IPS DF 6.9 (cell line): ENCODE data around the gene FPR1.
"Not testable (repeated sequence)": the region's sequence is repeated elsewhere in the genome, so short reads cannot be mapped to it uniquely, and the experiment has no call there.

Experiments
- DNase-seq: peaks from one replicate; pipeline ENCODE4 v3.0.0-alpha.2; 2013; ENCODE audit warnings: low read depth, low spot score
- H3K27ac ChIP-seq: one replicate; pipeline ENCODE4 v1.5.1; 2013; ENCODE audit warnings: low read length, control low read depth
- H3K27me3 ChIP-seq: 2 replicates; pipeline ENCODE4 v1.6.1; 2013; ENCODE audit warnings: mild to moderate bottlenecking, low read length; ENCODE audit not compliant: control insufficient read depth, insufficient read depth
- H3K36me3 ChIP-seq: 2 replicates; pipeline ENCODE4 v1.6.1; 2013; ENCODE audit warnings: low read length; ENCODE audit not compliant: control insufficient read depth, insufficient read depth
- H3K4me1 ChIP-seq: 2 replicates; pipeline ENCODE4 v1.6.1; 2013; ENCODE audit warnings: low read length; ENCODE audit not compliant: control insufficient read depth, insufficient read depth
- H3K4me3 ChIP-seq: 2 replicates; pipeline ENCODE4 v1.5.1; 2013; ENCODE audit warnings: mild to moderate bottlenecking, low read length
- H3K9me3 ChIP-seq: 2 replicates; pipeline ENCODE4 v1.6.1; 2013; ENCODE audit warnings: low read length, inconsistent platforms; ENCODE audit not compliant: control insufficient read depth, insufficient read depth
- WGBS: extraction: QIAGEN DNeasy Blood & Tissue Kit; methylation state at CpG from one replicate; pipeline ENCODE4 v1.1.7; 2013; ENCODE audit warnings: mixed read lengths, missing lambda C conversion rate; ENCODE audit not compliant: insufficient read length, insufficient coverage; 5-methylcytosine and 5-hydroxymethylcytosine counted together

The FPR1 gene

GRCh38 chr19:51754109-51754508, 2.4 kb upstream of the FPR1 start:
- Histone ChIP-seq H3K4me1 (no peaks in the 10 kb centered on the region), H3K9me3 (no peaks in the 10 kb centered on the region), H3K36me3 (no peaks in the 10 kb centered on the region), H3K27me3 (no peaks in the 10 kb centered on the region), H3K27ac (no peak overlapping the region), H3K4me3 (no peak overlapping the region)
- WGBS: no CpG with 5 or more reads among the region's 6 CpGs
- no peak for DNase-seq

GRCh38 chr19:51750400-51751094, 1.1 kb downstream of the FPR1 start:
- DNase-seq: no peak
- H3K4me3 ChIP-seq: no peak overlapping the region
- no peak overlapping the region for H3K27ac ChIP-seq
- H3K27me3 ChIP-seq: no peaks in the 10 kb centered on the region
- WGBS: no CpG with 5 or more reads among the region's 7 CpGs
- no peaks in the 10 kb centered on the region for H3K4me1 ChIP-seq
- no peaks in the 10 kb centered on the region for H3K9me3 ChIP-seq
- no peaks in the 10 kb centered on the region for H3K36me3 ChIP-seq

DNA sequence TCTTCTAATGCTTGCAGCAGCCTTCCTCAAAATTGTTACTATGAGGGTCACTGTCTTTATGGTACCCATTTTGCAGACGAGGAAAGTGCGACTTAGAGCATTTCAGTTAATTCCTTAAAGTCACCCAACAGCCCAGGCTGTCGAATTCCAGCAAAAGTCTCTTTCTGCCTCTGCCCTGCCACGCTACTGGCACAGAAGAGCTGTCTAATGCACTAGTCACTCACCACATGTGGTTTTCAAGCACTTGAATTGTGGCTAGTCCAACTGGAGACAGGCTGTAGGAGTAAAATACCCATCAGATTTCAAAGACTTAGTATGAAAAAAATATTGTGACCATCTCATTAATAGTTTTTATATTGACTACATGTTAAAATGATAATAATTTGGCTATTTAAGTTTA, 1.7 kb downstream of the FPR1 start:
- no peak for DNase-seq
- Histone ChIP-seq H3K27ac (no peak overlapping the region), H3K4me3 (no peak overlapping the region), H3K36me3 (no peaks in the 10 kb centered on the region), H3K27me3 (no peaks in the 10 kb centered on the region), H3K9me3 (no peaks in the 10 kb centered on the region), H3K4me1 (no peaks in the 10 kb centered on the region)
- no CpG with 5 or more reads among the region's 4 CpGs for WGBS

DNA sequence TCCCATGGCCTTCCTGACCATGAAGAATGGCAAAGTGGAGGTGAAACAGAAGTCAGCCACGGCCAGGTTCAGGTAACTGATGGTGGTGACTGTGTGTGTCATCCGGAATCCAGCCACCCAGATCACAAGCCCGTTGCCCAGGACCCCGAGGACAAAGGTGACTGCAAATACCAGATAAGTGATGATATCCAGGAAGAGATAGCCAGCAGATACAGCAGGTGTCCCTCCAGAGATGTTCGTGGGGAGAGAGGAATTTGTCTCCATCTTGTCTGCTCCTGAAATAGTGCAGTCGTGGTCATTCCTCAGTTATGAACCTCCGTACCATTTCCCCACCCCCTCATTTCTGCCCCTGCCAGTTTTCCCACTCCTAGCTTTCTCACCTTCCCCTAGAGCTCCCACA, 4.9 kb downstream of the FPR1 start:
- no CpG with 5 or more reads among the region's 7 CpGs for WGBS
- Histone ChIP-seq H3K4me3 (no peak overlapping the region), H3K9me3 (no peaks in the 10 kb centered on the region), H3K27ac (no peak overlapping the region), H3K27me3 (no peaks in the 10 kb centered on the region), H3K4me1 (no peaks in the 10 kb centered on the region), H3K36me3 (no peaks in the 10 kb centered on the region)
- no peak for DNase-seq

- H3K36me3 ChIP-seq: no peaks in the 10 kb centered on the region
- H3K9me3 ChIP-seq: no peaks in the 10 kb centered on the region
- no peaks in the 10 kb centered on the region for H3K4me1 ChIP-seq
- H3K27me3 ChIP-seq: no peaks in the 10 kb centered on the region
- no peak for DNase-seq
- no peak overlapping the region for H3K4me3 ChIP-seq
- WGBS: no CpG with 5 or more reads among the region's 3 CpGs
- no peak overlapping the region for H3K27ac ChIP-seq
Measured at GRCh38 chr19:51743405-51743804, 8.3 kb downstream of the FPR1 start.

GRCh38 chr19:51742789-51743188, 8.9 kb downstream of the FPR1 start:
- Histone ChIP-seq H3K9me3 (no peaks in the 10 kb centered on the region), H3K27ac (no peak overlapping the region), H3K4me3 (no peak overlapping the region), H3K36me3 (no peaks in the 10 kb centered on the region), H3K27me3 (no peaks in the 10 kb centered on the region), H3K4me1 (no peaks in the 10 kb centered on the region)
- no CpG with 5 or more reads among the region's 6 CpGs for WGBS
- no peak for DNase-seq

DNA sequence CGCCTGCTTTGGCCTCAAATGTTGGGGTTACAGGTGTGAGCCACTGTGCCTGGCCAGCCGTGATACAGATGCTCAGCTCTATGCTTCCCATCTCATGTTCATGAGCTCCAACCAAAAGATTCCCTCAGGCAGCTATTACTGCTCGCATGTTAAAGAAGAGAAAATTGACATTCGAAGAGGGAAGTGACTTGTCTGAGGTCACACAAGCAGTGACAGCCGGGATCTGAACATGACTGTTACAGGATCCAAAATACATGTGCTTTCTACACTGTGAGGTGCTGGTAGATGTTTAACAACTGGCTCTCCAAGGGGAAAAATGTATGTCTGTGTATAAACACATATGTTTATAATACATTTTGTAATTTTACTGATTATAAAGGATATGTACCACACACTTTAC, 11.3 kb downstream of the FPR1 start:
- no peak overlapping the region for H3K4me3 ChIP-seq
- no peak overlapping the region for H3K27ac ChIP-seq
- H3K9me3 ChIP-seq: no peaks in the 10 kb centered on the region
- H3K36me3 ChIP-seq: no peaks in the 10 kb centered on the region
- no peaks in the 10 kb centered on the region for H3K4me1 ChIP-seq
- no peaks in the 10 kb centered on the region; the same call in 1 of the 2 replicates for H3K27me3 ChIP-seq
- no CpG with 5 or more reads among the region's 5 CpGs for WGBS
- no peak for DNase-seq

DNA sequence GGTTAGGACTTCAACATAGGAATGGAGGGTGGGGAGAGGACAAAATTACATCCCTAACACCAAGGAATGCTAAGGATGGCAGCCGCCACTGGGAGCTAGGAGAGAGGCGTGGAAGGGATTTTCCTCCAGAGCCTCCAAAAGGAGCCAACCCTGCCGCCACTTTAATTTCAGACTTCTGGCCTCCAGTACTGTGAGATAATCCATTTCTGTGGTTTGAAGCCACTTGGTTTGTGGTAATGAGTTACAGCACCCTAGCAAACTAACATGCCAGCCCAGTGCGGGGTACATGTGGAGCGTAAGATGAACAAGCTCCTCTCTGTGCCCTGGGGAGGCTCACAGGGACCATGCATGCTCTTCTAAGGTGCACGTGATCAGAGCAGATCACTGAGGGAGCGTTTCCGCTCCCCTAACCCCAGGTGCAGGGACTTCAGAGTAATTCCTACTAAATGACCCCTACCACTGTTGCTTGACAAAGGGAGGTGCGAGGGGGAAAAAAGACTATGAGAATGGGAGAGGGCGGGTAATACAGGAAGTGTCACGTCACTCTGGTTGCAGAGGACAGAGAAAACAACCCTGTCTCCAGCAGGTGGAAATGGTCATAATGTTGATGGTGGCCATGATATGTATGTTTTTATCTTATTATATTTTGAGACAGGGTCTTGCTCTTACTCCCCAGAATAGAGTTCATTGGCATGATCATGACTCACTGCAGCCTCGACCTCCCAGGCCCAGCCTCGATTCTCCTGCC, 12.0 kb downstream of the FPR1 start:
- Histone ChIP-seq H3K4me3 (no peak overlapping the region), H3K9me3 (no peaks in the 10 kb centered on the region), H3K36me3 (no peaks in the 10 kb centered on the region), H3K4me1 (no peaks in the 10 kb centered on the region), H3K27ac (no peak overlapping the region), H3K27me3 (no peaks in the 10 kb centered on the region; the same call in 1 of the 2 replicates)
- no CpG with 5 or more reads among the region's 13 CpGs for WGBS
- DNase-seq: no peak

DNA sequence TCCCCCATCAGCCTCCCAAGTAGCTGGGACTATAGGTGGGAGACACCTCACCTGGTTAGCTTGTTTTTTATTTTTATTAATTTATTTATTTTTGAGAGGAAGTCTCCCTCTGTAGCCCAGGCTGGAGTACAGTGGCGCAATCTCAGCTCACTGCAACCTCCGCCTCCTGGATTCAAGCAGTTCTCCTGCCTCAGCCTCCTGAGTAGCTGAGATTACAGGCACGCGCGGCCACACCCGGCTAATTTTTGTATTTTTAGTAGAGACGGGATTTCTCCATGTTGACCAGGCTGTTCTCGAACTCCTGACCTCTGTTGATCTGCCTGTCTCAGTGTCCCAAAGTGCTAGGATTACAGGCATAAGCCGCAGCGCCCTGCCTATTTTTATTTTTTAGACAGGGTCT, 13.2 kb downstream of the FPR1 start:
- not testable (repeated sequence) for DNase-seq, H3K4me3 ChIP-seq, H3K27me3 ChIP-seq, H3K36me3 ChIP-seq, H3K4me1 ChIP-seq, H3K9me3 ChIP-seq, H3K27ac ChIP-seq
- no CpG with 5 or more reads among the region's 10 CpGs for WGBS

- WGBS: no CpG with 5 or more reads among the region's 2 CpGs
- Histone ChIP-seq H3K4me3 (no peak overlapping the region), H3K9me3 (no peaks in the 10 kb centered on the region), H3K27ac (no peak overlapping the region), H3K36me3 (no peaks in the 10 kb centered on the region), H3K27me3 (no peaks in the 10 kb centered on the region; the same call in 1 of the 2 replicates), H3K4me1 (no peaks in the 10 kb centered on the region)
- no peak for DNase-seq
Measured at GRCh38 chr19:51737924-51738323, 13.8 kb downstream of the FPR1 start.

- H3K27ac ChIP-seq: no peak overlapping the region
- H3K9me3 ChIP-seq: no peaks in the 10 kb centered on the region
- no peak for DNase-seq
- H3K4me3 ChIP-seq: no peak overlapping the region
- no peaks in the 10 kb centered on the region for H3K36me3 ChIP-seq
- no CpG with 5 or more reads among the region's 3 CpGs for WGBS
- H3K27me3 ChIP-seq: no peaks in the 10 kb centered on the region; the same call in 1 of the 2 replicates
- no peaks in the 10 kb centered on the region; the same call in 1 of the 2 replicates for H3K4me1 ChIP-seq
Measured at GRCh38 chr19:51737389-51737788, 14.3 kb downstream of the FPR1 start.
